A549 treated with dexamethasone at 1 μM for 4 hours (cell line): ENCODE data around the gene EDEM3. TPM values are rescaled to one million over a fixed set of nuclear protein-coding genes. Genes with fewer than 3 reads are reported as not detected.

Source experiments
- total RNA-seq: library from RNA; stranded (reverse); fragments of 200-300 nt; extraction: Qiagen RNA extraction; gene quantifications from 5 replicates; pipeline ENCODE4 v1.2.3, GENCODE V29; 2022

EDEM3 gene, protein sequence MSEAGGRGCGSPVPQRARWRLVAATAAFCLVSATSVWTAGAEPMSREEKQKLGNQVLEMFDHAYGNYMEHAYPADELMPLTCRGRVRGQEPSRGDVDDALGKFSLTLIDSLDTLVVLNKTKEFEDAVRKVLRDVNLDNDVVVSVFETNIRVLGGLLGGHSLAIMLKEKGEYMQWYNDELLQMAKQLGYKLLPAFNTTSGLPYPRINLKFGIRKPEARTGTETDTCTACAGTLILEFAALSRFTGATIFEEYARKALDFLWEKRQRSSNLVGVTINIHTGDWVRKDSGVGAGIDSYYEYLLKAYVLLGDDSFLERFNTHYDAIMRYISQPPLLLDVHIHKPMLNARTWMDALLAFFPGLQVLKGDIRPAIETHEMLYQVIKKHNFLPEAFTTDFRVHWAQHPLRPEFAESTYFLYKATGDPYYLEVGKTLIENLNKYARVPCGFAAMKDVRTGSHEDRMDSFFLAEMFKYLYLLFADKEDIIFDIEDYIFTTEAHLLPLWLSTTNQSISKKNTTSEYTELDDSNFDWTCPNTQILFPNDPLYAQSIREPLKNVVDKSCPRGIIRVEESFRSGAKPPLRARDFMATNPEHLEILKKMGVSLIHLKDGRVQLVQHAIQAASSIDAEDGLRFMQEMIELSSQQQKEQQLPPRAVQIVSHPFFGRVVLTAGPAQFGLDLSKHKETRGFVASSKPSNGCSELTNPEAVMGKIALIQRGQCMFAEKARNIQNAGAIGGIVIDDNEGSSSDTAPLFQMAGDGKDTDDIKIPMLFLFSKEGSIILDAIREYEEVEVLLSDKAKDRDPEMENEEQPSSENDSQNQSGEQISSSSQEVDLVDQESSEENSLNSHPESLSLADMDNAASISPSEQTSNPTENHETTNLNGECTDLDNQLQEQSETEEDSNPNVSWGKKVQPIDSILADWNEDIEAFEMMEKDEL
- total RNA-seq: 6.6 to 10.9 TPM (median 9.2 TPM) in 5 replicates

DNA sequence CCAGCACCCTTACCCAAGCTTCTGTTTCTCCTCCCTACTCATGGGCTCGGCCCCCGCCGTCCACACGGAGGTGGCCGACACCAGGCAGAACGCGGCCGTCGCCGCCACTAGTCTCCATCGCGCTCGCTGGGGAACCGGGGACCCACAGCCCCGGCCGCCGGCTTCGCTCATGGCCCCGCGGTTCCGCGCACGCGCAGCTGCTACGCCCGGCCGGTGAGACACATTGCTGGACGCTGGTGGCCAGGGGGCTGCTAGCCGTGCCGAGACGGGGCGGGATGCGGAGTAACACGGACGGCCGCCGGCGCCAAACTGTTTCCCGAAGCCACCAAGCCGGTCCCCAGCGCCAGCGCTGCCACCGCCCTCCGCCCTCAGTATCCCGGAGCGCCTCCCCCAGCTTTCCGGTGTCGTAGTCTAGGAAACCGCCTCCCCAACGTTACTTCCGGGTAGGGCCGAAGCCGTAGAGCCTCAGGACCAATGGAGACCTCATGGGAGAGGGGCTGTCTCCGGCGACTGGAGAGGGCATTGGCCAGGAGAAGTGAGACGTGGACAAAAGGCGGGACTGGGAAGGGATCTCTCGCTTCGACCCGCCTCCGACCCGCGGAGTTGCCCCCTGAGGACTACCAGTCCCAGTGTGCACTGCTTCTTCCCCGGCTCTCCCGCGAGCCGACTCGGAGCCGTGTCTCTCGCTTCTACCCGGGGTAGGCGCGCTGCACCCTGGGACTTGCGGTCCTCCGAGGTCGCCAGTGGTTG is at the start of gene EDEM3:
Gene EDEM3 (minus strand): TSS at position 383 of the 750 bp plus-strand sequence. CDS start 212 bp downstream, at position 171.

Other genes starting within 250 kb of the EDEM3 start
- 0.85 to 1.2 TPM (median 1.1 TPM) in 5 replicates for gene NIBAN1, start 219.7 kb upstream of the EDEM3 start, total RNA-seq